Amygdala (tissue), 56 donors: ENCODE measurements around the gene ZNF618.

Source experiments
- DNase-seq, 56 donors: peaks; one replicate each; lab custom pipeline; 2025; lab: John Stamatoyannopoulos, UW

ZNF618 gene

DNA sequence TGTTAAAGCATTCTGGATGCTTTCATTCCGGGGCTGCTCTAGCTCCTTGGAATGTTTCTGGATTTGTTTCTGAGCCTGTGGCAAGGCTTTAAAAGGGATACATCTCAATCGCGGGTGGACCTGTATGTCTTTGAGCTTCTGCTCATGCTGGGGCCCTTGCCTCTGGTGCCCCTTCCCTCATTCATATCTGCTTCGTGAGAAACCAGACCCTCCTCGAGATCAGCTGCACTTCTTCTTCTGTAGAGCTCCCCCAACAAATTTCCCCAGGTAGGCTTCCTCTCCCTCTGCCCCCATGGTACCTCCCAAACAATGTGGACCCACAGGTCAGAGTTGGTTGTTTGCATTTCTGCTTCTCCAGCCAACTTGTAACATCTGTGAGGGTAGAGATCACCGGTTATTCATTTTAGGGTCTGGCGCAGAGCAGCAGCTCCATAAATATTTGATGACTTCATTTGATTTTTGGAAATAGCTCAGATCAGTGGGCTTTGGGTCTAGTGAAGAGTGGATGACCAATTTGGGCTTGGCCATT is 6.6 kb downstream of the ZNF618 start:
- no peak for DNase-seq

DNA sequence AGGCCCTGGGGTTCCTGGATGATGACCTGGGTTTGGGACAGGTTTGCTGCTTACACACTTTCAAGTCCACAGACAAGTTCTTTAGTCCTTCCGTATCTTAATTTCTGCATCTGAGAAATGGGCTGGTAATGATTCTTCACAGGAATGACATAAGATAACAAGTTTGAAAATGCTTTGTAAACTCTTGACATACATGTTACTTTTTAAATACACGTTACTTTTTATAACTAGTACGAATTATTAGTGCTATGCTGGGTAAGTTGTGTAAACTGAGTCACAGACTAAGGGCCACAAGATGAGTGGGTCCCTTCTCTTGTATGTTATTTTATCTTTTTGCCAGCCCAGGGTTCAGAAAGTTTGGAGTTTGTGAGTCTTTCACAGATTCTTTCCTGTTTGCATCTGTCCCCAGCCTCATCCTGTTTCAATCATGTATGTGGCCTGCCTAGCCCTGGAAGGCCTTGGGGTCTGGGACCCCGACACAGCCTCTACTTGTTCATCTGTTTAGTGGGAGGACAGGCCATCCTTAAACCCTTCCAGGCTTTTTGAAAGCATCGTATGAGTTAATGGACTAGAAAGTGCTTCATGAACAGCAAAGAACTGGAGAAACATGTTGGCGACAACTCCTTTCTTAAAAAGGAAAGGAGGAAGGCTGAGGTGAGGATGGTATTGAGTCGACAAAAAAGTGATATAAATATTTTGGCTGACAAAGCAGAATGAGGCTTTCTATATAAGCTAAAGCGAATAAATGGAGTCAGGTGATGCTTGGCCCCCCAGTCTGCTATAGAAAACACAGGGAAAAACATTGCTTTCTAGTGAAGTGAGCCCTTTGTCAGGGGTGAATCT is 9.3 kb downstream of the ZNF618 start:
- no peak for DNase-seq

DNA sequence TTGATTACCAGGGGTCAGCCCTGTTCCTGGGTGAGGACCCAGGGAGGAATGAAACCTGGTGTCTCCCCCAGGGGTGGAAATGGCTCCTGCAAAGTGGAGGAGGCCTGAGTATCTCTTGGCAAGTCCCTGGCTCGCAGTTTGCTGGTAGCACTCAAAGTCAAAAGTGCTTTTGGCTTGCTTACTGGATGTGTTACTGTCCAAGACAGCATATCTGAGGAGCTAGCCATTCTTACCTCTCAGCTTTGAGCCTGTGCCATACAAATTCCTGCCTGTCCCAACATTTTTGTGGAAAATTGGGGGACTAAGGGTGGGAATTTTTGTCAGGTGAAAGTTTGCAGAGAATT is 9.9 kb downstream of the ZNF618 start:
- DNase-seq: no peak

DNA sequence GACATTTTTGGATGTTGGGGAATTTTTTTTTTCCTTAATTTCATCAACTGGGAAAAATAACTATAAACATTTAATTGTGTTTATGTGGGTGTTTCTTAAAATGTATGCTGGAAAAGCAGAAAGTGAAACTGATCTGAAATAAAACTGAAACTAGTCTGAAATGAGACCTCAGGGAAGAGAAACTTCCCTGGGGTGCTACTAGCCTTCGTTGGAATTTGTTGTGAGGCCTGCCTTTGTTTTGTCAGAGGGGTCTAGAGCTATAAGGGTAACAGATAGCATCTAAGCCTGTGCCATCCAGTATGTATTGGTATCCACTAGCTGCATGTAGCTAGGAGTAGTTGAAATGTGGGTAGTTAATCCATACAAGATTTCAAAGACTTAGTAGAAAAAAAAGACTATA is 10.4 kb downstream of the ZNF618 start:
- no peak for DNase-seq

DNA sequence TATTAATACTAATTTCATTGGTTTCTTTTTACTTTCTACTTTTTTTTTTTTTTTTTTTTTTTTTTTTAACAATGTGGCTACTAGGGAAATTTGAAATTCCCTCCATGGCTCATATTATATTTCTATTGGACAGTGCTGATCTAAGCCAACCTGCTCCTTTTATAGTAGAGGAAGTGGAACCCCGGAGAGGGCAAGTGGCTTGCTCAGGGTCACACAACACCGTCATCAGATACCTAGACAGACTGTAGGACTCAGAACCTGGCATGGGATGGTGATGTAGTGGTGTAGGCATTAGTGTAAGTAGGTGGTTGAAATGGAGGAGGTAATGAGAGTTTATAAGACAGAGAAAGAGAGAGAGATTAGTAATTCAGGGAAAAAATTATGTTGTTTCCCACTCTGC is 10.8 kb downstream of the ZNF618 start:
- no peak for DNase-seq

DNA sequence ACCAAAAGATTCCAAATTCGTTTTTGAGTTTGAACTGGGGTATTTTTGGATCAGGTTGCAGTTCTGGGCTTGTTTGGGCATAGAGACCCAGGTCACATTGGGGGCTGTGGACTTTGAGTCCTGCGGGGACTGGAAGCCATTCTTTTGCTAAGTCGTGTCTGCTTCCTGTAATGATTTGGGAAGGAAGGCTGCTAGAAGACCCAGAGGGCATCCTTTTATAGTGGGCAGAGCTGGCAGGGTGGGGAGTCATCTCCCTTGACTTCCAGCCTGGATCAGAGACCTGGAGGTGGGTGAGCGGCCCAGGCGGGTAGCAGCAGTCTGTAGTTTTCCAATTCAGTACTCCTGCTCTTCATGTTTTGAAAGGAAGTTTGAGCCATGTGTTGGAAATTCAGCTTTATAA is 11.3 kb downstream of the ZNF618 start:
- DNase-seq: no peak

DNA sequence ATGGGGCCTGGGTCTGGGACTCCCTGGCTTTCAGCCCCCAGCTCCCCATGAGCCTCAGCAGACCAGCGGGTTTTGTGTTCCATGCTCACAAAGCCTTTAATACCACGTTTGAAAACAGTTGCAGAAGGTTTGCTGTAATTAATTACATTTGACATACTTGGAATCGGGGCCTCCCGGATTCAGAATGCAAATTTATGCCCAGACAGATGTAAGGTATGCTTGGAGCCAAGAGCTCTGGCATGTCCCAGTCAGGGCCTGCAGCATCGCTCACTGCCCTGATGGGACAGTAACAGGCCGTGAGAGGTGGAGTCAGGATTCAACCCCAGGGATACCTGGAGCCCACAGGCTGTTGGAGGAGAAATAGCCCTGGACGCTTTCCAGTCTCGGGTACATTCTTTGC is 12.2 kb downstream of the ZNF618 start:
- no peak for DNase-seq

DNA sequence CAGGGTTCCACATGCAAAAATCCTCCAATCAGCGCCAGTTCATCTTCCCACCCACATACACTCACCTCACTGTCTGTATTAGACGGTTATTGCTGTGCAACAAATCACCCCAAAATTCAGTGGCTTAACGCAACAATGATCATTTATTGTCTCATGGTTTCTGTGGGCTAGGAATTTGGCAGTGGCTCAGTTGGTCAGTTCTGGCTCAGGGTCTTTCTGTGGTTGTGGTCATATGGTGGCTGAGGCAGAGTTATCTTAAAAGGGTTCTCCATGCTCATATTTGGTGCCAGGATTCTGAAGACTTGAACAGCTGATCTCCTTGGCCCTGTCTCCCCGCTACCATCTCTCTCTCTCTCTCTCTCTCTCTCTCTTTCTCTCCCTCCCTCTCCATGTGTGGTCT is 12.9 kb downstream of the ZNF618 start:
- no peak for DNase-seq

DNA sequence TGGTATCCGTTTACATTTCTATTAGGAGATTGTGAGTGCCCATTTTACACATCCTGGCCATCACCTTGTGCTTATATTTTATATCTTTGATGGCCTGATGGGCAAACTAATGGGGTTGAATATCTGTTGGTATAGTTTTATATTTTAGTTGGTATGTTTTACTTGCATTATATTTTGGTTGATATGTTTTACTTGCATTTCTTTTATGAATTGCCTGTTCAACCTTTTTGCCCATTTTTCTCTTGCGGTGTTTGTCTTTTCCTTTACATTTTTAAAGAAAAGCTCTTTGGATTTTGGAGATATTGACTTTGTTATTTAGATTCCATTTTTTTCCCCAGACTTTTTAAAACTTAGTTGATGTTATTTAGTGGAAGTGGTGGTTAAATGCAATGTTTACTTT is 14.6 kb downstream of the ZNF618 start:
- DNase-seq: no peak

DNA sequence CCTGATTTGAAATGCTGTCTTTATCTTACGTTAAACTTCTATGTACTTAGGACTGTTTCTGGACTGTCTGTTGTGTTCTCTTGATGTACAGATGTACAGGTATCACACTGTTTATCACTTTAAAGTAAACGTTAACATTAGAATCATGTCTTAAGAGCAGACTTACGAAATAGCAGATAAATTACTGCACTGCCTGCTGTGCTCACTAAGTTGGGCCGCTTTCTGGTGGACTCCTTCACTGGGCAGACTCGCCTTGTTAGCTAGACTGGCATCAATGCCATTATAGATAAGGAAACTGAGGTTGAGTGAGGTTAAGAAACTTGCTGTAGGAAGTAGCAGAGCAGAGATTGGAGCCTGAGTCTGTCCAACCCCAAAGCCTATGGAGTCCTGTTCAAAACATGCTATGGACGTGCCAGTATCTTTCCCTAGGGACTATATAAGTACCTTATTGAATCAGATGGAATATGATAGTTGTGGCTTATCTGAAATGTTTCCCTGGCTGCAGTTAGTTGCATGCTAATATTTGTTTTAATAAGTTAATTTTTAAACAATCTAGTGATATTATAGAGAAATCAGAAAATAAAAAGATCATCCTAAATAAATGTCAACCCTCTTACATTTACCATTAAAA is 16.9 kb downstream of the ZNF618 start:
- DNase-seq: no peak

DNA sequence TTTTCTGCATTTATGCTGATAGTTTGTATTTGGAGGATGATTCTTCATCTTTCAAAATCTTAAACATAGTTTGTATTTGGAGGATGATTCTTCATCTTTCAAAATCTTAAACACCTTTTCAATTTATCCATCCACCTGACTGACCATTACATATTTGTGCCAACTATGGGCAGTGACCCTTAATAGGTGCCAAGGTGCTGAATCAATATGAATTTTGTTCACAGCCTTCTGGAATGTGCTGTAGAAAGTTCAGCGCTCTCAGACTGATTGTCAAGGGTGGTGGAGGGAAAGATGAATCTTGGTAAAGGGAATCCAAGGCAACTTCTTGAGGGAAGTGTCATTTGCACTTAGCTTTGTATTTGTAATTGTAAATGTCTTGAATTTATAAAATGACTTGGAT is 18.1 kb downstream of the ZNF618 start:
- no peak for DNase-seq

DNA sequence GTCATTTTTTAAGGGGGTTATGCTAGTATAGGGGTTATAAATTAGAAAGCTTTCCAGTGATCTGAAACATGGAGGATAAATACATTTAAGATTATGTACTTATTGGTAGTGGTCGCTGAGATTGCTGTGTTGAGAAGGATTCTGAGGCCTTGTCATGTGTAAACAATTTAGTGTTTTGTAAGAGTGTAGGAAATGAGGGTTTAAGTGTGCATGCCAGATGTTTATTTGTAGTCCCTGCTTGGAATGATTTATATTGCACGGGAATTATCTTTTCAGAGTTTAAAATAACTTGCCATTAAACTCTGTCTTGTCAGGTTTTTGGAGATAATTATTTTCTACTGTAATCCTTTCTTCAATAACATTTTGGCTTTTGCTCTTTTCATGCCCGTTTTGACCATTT is 19.4 kb downstream of the ZNF618 start:
- no peak for DNase-seq

DNA sequence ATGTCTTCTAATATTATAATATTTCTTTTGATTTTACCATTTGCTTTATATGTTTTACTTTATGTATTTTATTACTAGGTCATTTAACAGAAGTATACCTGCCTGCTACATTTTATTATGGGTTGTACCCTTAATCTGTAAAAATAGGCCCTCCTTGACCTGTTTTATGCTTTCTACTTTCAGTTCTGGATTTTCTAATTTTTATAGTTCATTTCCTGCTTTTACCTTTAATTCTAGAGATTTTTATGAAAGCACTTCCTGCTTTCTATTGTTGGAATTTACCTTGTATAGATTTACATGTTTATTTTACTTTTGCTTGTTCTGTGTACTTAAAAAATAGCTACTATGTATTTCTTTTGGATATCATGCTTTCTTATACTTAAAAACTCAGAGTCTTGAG is 20.6 kb downstream of the ZNF618 start:
- no peak for DNase-seq

DNA sequence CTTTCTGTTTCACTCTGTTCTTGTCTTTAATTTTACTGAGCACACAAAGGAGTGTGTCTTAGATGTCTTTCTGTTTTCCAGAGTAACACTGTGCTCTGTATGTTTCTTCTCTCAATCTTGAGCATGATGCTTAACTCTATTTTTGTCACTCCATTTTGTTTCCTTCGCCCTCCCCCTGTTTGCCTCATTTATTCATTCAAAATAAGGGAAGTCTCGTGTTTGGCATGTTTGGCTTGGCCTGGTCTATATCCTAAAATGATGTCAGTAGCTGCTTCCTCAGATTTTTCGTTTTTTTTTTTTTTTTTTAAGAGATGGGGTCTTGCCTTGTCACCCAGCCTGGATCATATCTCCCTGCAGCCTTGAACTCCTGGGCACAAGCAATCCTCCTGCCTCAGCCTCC is 22.0 kb downstream of the ZNF618 start:
- DNase-seq: no peak

DNA sequence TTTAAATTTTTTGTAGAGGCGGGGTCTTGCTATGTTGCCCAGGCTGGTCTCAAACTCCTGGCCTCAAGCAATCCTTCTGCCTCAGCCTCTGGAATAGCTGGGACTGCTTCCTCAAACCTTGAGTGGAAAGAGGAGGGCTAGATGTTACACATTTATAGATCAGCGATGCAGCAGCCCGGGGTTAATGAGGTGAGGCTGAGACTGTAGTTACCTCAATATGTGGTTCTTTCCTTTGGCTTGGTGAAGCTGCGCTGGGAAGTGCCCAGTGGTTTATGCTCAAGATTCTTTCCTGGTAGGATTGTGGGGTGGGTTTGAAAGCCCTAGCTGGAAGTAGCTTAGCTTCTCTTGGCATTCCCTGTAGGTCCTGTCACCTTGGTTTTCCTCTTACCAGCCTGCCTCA is 22.5 kb downstream of the ZNF618 start:
- no peak for DNase-seq

DNA sequence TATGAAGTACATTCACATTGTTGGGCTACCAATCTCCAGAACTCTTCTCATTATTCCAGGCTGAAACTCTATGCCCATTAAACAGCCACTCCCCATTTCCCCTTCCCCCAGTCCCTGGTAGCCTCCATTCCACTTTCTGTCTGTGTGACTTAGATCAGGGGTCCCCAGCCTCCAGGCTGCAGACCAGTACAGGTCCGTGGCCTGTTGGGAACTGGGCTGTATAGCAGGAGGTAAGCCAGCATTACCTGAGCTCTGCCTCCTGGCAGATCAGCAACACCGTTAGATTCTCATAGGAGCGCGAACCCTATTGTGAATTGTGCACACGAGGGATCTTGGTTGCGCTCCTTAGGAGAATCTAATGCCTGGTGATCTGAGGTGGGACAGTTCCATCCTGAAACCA is 23.1 kb downstream of the ZNF618 start:
- DNase-seq: no peak

DNA sequence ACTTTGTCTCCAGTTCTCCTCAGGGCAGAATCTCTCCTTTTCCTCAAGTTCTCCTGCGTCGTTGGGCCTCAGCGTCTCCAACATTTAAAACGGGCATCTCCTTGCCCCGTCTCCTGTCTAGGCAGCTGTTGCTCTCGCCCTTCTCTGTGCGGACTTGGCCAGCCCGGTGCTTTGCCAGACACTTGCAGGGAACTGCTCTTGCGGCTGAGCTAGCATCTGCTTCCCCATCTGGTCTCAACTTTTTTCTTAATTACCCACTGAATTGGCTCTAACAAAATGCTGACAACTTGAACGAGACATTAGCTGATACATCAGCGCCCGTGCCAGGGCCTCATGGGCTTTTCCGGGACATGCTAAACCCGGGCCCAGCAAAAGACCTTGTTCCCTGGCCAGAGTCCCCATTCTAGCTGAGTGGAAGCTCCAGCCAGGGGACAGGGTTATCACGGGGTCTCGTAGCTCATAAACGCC is 25.1 kb downstream of the ZNF618 start:
- DNase-seq: peak in 9 of 56 donors; percentile 2 to 32 (median 11)

DNA sequence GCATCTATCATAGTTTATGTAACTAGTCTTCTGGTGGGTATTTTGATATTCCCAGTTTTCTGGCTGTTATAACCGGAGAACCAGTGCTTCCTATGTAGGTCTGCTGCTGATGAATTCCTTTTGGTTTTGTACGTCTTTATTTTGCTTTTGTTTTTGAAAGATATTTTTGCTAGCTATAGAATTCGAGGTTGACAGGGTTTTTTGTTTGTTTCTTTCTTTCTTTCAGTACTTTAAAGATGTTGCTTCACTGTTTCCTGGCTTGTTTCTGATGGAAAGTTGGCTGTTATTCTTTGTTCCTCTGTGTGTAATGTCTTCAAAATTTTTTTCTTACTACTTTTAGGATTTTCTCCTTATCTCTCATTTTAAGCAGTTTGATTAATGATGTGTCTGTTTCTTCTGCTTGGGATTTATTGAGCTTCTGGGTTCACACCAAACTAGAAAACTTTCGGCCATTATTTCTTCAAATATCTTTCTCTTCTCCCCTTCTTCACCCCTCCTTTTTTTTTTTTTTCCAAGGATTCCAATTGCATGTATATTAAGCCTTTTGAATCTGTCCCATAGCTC is 27.5 kb downstream of the ZNF618 start:
- no peak for DNase-seq

DNA sequence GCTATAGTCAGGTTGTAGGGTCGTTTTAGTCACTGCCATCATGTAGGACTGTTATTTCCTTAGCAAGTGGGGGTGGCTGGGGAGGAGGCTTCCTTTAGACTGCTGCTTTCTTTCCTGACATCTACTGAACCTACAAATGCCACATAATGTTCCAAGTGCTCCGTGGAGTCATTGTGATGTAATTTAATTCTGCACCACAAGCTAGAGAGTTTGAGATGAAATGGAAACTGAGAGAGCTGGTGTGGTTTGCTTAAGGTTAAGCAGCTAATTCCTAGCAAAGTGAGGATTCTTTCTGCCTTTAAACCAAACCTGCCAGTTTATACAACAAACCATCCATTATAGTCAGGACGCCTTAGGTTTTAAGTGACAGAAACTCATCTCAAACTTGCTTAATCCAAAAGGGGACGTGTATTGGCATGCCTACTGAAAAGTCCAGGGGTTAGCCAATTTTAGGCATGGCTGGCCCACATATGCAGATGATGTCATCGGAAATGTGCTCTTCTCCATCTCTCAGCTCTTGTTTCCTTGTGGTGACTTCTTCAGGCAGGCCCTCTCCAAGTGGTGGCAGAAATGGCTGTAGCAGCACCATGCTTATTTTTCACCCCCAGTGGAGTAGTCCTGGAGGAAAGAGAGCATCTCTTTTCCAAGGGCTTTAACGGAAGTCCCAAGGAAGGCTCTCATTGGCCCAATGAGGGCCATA is 30.5 kb downstream of the ZNF618 start:
- DNase-seq: no peak

DNA sequence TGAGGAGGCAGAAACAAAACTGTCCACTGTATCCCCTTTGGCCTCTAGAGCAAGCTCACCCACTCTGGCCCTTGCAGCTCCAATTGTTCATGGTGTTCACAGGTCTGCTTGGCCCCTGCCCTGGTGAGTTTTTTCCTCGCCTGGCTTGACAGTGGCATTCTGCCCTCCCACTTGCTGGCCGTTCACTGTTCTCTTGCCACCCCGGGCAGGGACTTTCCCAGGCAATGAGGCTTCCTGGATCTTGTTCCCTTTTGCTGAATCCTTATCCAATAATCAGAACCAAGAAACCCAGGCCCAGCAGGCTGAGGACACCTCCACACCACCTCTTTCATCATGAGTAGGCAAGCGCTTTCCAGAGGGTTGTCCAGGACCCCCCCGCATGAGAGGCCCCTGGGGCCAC is 31.2 kb downstream of the ZNF618 start:
- DNase-seq: no peak

DNA sequence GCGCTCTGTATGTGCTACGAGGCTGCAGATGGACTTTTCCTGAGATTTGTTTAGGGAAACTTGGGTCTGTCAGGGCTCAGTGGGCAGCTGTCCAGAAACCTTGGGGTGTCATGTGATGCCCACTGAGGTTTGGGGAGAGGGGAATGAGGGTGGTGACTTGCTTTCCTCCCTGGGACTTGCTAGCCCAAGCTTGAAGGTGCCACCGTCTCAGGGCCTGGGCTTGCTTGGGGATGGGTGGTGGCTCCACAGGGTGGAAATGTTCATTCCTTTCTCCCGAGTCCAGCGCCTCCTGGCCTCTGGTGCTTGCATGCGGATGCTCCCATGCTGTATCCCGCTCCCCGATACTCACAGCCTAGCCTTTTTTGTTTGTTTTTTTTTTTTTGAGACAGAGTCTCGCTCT is 33.3 kb downstream of the ZNF618 start:
- DNase-seq: no peak
